AG04450 (cell line): ENCODE results near the gene ACO2. TPM values are rescaled to one million over a fixed set of nuclear protein-coding genes. Genes with fewer than 3 reads are reported as not detected.

Source experiments
- CTCF ChIA-PET: fragments of 300-600, 350-600 bp; formaldehyde crosslinking; extraction: SDS; loops from one replicate; lab custom pipeline; 2022; ENCODE audit warnings: antibody characterized with exemption, inconsistent platforms; lab: Charles Lee
- POLR2A ChIA-PET: fragments of 350-600 bp; formaldehyde crosslinking; extraction: SDS; loops from one replicate; lab custom pipeline; 2021; ENCODE audit warnings: antibody characterized with exemption, inconsistent platforms; lab: Yijun Ruan, JAX
- DNase-seq: peaks from one replicate; pipeline ENCODE4 v3.0.0-alpha.2; 2011; ENCODE audit warnings: low read depth, low spot score
- H3K27ac ChIP-seq: one replicate; pipeline ENCODE4 v1.5.1; 2012; ENCODE audit warnings: low read depth, low read length, control low read depth
- H3K27me3 ChIP-seq: one replicate; pipeline ENCODE4 v1.6.0; 2012; ENCODE audit warnings: low read length; ENCODE audit not compliant: control insufficient read depth, insufficient read depth
- H3K4me3 ChIP-seq: 2 replicates; pipeline ENCODE4 v1.5.1; 2011; ENCODE audit warnings: mild to moderate bottlenecking, low read depth, low read length, control low read depth
- H3K9me3 ChIP-seq: 2 replicates; pipeline ENCODE4 v1.5.1; 2012; ENCODE audit warnings: low read length; ENCODE audit not compliant: control insufficient read depth, insufficient read depth
- polyA plus RNA-seq: library from polyadenylated mRNA; depleted of rRNA; stranded (reverse); fragments of >200 nt; gene quantifications from 2 replicates; pipeline ENCODE4 v1.2.3, GENCODE V29; 2011
- TF ChIP-seq, protein P1 (sequence below): IDR thresholded peaks from 2 replicates; pipeline ENCODE4 v1.5.1; 2011; ENCODE audit warnings: low read depth, low read length, control low read depth, inconsistent platforms

The ACO2 gene
- polyA plus RNA-seq, 1 experiment: 32.2 TPM

DNA sequence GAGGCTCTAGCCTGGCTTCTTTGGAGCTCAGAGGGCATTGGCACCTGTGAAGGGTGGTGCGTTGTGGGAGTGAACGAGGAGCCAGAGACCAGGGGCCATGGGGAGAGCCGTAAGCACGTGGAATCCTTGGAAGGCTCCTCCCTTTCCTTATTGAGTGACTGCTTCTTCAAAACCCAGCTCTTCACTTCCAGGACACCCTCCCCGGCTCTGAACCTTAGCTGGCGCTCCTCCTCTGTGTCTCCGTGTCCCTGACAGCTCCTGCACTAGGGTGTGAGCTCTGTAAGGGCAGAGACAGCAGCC is 49.1 kb downstream of the ACO2 start:
- POLR2A ChIA-PET: interaction anchor here (0.6 kb wide), 1 partner anchor 65 kb away, joined by 9 read pairs; no protein-coding TSS in a partner anchor
- TF ChIP-seq, protein P1, sequence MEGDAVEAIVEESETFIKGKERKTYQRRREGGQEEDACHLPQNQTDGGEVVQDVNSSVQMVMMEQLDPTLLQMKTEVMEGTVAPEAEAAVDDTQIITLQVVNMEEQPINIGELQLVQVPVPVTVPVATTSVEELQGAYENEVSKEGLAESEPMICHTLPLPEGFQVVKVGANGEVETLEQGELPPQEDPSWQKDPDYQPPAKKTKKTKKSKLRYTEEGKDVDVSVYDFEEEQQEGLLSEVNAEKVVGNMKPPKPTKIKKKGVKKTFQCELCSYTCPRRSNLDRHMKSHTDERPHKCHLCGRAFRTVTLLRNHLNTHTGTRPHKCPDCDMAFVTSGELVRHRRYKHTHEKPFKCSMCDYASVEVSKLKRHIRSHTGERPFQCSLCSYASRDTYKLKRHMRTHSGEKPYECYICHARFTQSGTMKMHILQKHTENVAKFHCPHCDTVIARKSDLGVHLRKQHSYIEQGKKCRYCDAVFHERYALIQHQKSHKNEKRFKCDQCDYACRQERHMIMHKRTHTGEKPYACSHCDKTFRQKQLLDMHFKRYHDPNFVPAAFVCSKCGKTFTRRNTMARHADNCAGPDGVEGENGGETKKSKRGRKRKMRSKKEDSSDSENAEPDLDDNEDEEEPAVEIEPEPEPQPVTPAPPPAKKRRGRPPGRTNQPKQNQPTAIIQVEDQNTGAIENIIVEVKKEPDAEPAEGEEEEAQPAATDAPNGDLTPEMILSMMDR: no peak
- CTCF ChIA-PET: interaction anchor here (0.6 to 4.2 kb wide), 43 partner anchors 9 to 595 kb away, joined by 3 to 141 read pairs (median 5); partner anchors contain the start of genes ACO2, PHF5A, TEF and TOB2
- H3K27me3 ChIP-seq: no peaks in the 10 kb centered on the region
- no peaks in the 10 kb centered on the region for H3K9me3 ChIP-seq
- H3K27ac ChIP-seq: no peak overlapping the region
- no peak for DNase-seq
- H3K4me3 ChIP-seq: no peak overlapping the region

- POLR2A ChIA-PET: interaction anchor here (0.7 kb wide), 1 partner anchor 120 kb away, joined by 5 read pairs; no protein-coding TSS in a partner anchor
Observed at GRCh38 chr22:41521126-41521525, 52.2 kb downstream of the ACO2 start.

DNA sequence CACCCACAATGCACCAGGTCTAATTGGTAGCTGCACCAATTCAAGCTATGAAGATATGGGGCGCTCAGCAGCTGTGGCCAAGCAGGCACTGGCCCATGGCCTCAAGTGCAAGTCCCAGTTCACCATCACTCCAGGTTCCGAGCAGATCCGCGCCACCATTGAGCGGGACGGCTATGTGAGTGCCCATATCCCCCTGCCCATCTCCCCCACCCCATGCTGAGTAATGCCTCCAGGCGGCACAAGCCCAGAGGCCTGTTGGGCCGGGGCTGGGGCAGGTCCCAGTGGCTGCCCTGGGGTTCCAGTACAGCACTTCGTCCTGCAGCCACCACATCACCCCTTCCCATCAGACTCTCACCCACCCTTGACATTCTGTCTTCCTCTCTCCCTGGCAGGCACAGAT is 53.9 kb downstream of the ACO2 start:
- DNase-seq: no peak
- POLR2A ChIA-PET: no interaction called here
- Histone ChIP-seq H3K27me3 (no peaks in the 10 kb centered on the region), H3K27ac (peak overlapping the region; percentile 98), H3K9me3 (no peaks in the 10 kb centered on the region; the same call in 1 of the 2 replicates), H3K4me3 (no peak overlapping the region)
- TF ChIP-seq, protein P1: no peak
- CTCF ChIA-PET: interaction anchor here (1.2 kb wide), 1 partner anchor 43 kb away, joined by 3 read pairs; no protein-coding TSS in a partner anchor

More at GRCh38 chr22:41521126-41521525, 52.2 kb downstream of the ACO2 start:
- H3K27ac ChIP-seq: no peak overlapping the region
- H3K4me3 ChIP-seq: no peak overlapping the region
- no peaks in the 10 kb centered on the region for H3K27me3 ChIP-seq
- DNase-seq: no peak
- CTCF ChIA-PET: interaction anchor here (0.7 kb wide), 1 partner anchor 53 kb away, joined by 12 read pairs; no protein-coding TSS in a partner anchor
- no peaks in the 10 kb centered on the region; the same call in 1 of the 2 replicates for H3K9me3 ChIP-seq
- TF ChIP-seq, protein P1: no peak

DNA sequence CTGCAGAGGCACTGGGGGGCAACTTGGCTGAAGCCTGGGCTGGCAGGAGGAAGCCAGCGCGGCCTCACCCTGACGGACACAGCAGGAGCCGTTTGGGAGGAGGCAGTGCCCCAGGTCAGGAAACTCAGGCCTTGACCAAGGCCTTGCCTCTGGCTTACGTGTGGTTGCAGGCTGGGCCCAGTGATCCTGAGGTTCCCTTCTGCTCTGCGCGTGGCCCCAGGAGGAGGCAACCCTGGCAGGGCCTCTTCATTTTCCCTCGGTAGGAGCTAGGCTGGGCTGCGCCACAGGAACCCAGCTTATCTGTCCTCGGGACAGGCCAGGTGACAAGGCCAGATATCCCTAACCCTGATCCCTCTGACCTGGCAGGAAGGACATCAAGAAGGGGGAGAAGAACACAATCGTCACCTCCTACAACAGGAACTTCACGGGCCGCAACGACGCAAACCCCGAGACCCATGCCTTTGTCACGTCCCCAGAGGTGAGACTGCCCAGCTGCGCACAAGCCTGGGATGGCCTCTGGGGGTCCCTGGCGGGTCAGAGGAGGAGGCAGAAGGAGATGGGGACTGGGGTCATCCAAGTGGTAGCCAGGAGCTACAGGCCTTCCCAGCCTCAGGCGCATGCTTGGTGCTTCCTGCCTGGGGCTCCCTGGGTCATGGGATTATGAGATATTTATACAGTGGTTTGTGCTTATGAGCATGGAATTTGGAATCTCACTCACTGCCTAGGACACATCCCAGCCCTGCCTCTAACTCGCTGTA is 54.7 kb downstream of the ACO2 start:
- DNase-seq: peak; percentile 71
- Histone ChIP-seq H3K4me3 (no peak overlapping the region), H3K27me3 (no peaks in the 10 kb centered on the region), H3K27ac (peak overlapping the region; percentile 98), H3K9me3 (no peaks in the 10 kb centered on the region; the same call in 1 of the 2 replicates)
- POLR2A ChIA-PET: interaction anchor here (0.9 to 2.5 kb wide), 4 partner anchors 20 to 122 kb away, joined by 3 to 11 read pairs (median 4); partner anchors contain the start of gene TOB2
- CTCF ChIA-PET: interaction anchor here (0.8 to 1.6 kb wide), 3 partner anchors 44 to 121 kb away, joined by 3 to 8 read pairs (median 3); no protein-coding TSS in a partner anchor
- TF ChIP-seq, protein P1: no peak
